HL-60/S4 (cell line): ENCODE measurements around the gene ENOX1.
"Not testable (repeated sequence)": the region's sequence is repeated elsewhere in the genome, so short reads cannot be mapped to it uniquely, and the experiment has no call there.

Experiments used
- in situ Hi-C: fragments of 300-500 bp; cut with MboI; formaldehyde crosslinking; loops from 2 replicates; pipeline ENCODE4 v1.14.3; 2022; ENCODE audit warnings: low sequenced_read_pairs

ENOX1 gene

DNA sequence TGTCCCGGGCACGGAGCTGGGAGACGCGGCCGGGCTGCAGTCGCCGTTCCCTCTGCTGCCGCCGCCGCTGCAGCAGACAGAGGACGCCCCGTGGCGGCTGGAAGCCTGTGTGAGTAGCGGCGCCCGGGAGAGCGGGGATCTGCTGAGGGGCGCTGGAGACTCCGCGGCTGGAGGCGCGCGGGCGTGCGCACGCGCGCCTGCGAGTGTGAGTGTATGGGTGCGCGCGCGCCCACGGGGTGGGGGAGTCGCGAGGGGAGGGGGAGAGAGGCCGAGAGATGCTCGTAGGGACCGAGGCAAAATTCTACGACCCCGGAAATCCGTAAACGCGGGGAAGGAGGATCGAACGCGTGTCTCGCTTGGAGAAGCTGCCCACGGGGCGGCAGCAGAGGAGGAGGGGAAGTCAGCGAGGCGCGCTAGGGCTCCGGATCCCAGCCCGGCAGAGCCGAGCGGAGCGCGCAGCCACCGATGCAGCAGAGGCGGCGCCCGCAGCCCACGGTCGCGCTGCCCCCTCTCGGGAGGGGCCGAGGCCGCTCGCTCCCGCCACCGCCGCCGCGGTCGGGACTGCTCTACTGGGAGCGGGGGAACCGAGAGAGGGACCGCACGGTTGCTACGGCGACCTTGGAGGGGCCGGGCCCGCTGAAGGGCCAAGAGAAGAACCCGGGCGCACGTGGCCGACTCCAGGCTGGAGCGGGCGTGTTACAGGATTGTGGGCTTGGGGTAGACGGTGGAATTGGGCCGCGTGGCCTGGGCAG lies at the start of gene ENOX1:
Gene ENOX1, minus strand, starts transcription at position 207 of the 752 bp plus-strand sequence.
- in situ Hi-C loops: no loop called here

GRCh38 chr13:43835701-43836100 lies 48.9 kb upstream of the ENOX1 start:
- in situ Hi-C loops: no loop called here

- in situ Hi-C loops: no loop called here
These were observed 44.3 kb upstream of the ENOX1 start for GRCh38 chr13:43831088-43831487.

DNA sequence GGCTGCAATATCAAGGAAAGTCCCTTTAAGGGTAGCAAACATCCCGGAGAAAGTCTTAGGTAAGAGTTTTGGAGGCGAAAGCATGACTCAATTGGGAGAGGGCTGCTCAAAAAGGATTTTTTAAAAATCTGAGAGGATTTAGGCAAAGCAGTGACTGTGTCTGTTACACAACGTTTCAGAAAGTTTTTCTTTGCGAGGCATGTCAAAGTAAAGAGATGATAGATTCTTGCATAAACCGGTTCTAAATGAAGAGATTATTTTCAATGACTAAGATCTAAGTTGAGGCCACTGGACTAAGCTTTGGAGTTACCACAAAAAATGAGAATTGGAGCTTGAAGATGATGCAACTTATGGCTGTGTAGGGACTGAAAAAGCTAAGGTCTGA lies 43.7 kb upstream of the ENOX1 start:
- in situ Hi-C loops: no loop called here

DNA sequence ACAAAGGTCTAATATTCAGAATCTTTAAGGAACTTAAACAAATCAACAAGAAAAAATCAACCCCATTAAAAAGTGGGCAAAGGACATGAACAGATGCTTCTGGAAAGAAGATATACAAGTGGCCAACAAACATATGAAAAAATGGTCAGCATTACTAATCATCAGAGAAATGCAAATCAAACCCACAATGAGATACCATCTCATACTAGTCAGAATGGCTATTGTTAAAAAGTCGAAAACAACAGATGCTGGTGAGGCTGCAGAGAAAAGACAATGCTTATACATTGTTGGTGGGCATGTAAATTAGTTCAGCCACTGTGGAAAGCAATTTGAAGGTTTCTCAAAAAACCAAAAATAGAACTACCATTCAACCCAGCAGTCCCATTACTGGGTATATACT lies 37.9 kb upstream of the ENOX1 start:
- in situ Hi-C loops: not testable (repeated sequence)

GRCh38 chr13:43822969-43823368 lies 36.2 kb upstream of the ENOX1 start:
- in situ Hi-C loops: no loop called here

- in situ Hi-C loops: no loop called here
These were observed 29.7 kb upstream of the ENOX1 start for GRCh38 chr13:43816401-43816889.

DNA sequence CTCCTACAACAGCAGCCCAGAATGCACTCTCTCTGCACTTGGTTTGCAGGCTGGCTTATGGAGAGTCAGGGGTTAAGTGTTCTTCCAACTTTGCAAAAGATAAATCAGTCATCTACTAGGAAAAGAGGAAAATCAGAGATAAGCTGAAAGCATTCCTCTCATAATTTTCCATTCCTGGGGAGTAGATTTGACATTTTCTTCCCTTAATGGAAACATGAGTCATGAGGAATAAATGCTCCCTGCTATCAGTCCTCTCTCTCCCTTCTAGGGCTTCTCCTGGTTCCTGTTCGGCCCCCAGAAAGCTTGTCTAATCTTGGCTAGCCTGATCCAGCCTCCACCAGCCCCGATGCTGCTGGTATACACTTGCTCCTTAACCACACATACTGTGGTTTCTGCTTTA lies 28.4 kb upstream of the ENOX1 start:
- in situ Hi-C loops: no loop called here

DNA sequence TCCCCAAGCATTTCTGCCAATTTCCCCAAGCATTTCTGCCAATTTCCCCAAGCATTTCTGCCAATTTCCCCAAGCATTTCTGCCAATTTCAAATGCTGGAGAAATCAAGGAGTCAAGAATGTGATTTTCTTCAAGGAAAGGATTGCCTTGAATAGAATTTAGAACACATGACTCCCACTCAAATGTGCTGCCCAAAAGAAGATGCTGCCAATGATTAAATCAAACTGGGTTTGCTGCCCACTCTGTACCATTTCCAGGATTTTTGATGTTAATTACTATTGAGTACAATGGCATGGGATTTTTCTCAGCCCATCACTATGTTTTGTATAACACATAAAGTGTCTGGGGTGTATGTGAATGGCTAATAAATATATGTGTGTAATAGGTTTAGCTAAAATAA lies 21.9 kb upstream of the ENOX1 start:
- in situ Hi-C loops: no loop called here

DNA sequence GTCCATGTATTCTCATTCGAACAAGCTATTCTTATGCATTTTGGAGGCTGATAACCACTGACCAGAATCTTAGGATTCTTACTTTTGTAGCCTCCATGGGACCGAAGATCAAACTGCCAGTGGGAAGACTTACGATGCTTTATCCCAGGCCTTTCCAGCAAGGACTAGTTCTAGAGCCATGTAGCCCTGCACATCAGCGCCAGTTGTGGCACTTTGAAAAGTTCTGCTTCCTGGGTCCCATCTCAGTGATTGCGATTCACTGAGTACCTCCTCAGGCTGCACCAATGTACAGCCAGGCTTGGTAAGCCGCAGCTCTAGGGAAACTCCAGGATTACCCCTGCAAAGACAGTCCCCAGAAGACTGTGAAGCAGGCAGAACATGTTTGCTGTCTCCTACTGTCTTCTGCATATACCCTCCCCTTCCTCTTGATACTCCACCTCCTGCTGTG lies 18.9 kb upstream of the ENOX1 start:
- in situ Hi-C loops: no loop called here

GRCh38 chr13:43805071-43805468 lies 18.3 kb upstream of the ENOX1 start:
- in situ Hi-C loops: no loop called here

DNA sequence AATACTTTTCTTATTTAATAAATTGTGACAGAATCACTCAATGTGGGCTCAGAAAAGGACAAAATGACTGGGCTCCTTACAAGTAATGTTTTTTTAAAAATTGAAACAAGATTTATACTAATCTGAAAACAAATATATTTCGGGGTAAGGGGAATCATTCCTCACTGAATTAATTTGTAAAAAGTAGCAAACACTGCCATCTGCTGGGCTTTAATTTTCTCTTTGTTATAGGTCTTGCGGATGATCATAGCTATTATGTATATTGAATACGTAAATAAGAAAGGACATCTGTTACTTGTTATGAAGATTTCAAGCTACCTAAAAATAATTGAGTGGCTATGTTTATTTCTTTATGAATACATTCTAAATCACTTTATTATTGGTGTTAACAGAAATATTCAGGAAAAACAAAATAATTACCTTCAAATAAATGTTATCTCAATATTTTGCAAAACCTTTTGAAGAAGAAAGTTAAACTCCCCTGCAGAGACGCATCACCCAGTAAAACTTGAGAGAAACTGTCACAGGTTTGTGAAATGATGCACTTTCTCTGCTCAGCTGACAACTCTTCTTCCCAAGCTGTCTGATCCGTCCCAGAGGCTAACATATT lies 17.8 kb upstream of the ENOX1 start:
- in situ Hi-C loops: no loop called here

GRCh38 chr13:43802511-43802910 lies 15.7 kb upstream of the ENOX1 start:
- in situ Hi-C loops: no loop called here

GRCh38 chr13:43800828-43801227 lies 14.1 kb upstream of the ENOX1 start:
- in situ Hi-C loops: no loop called here

- in situ Hi-C loops: no loop called here
These were observed 12.4 kb upstream of the ENOX1 start for GRCh38 chr13:43799191-43799590.

GRCh38 chr13:43797869-43798268 lies 11.1 kb upstream of the ENOX1 start:
- in situ Hi-C loops: no loop called here

DNA sequence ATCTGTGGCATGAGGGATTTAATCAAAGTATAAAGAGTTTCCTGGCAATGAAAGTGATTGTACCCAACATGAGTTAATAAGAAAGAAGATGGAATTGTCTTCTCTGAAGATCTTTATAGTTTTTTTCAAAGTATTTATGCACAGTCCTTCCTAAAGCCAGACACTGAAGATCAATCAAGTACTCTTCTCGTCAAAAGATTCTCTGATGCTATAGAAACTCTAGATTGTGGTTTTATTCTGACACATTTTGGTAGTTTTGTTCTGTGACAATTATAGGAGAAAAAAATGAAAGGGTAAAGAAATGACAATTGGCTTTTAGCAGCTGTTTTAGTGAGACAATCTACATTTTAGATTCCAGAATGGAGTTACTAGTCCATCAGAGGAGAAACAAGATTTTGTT lies 10.4 kb upstream of the ENOX1 start:
- in situ Hi-C loops: no loop called here

DNA sequence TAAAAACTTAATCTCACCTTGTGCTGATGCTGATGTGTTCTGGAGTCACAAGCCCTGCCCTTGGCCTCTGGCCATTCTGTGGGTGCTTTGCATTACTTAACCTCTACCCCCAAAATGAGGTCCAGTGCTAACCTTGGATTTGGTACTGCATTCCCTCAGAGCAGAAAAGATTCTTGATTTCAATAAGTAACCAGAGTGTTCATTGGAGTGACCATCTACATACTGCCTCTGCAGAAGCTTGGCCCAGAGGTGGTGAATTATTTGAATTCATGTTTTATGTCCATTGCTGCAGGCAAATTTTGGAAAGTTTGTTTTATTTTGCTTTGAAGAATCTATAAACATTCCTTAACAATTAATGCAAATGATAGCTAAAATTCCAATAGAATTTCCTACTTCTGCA lies 7.6 kb upstream of the ENOX1 start:
- in situ Hi-C loops: no loop called here

DNA sequence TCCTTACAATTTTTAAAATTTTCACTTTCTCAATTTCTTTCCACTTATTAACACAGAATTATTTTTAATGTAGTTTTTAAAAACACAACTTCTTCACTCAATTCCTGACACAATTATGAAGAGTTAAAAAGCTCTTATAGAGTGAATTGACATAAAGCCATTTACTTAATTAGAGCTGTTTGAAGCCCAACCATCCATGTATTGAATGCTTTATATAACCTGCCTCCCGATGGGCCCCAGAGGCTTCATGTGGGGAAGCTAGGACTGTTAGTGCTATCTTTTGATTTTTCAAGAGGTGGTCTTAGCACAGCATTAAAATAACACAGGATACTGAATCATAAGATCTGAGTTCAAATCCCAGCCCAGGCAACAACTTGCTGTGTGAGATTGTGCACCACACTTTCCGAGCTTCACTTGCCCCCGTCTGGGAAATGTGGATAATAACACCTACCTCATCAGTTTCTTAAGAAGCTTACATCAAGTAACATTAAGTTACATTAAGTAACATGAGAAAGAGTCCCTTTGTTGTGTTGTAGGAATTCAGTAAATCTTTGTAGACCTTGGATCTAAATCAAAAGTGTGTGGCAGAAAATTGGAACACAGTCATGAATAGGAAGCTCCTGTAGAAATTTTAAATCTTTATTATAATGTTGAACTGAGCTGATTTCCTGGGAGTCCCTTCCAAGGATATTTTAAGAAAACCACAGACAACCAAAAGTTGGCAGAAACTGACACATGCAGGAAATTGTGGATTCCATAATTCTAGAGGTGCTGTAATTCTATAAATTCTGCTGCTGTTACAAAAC lies 5.5 kb upstream of the ENOX1 start:
- in situ Hi-C loops: no loop called here

DNA sequence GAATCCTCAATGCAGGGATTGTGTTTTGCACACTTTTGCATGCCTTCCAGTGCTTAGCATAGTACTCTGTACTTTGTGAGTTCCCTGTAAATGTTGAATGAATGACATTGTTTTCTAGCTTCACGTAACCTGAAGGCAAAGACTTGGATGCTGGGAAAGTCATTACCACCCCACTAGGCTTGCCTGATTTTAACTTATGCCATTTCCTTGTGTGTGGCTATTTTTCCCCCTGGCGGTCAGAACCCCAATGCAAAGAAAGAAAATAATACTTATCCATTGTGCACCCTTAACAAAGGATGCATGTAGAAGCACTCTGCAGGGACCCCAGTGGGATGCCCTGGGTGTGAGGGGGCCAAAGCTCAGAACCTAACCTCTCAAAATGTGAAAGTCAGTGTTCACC lies 1.2 kb upstream of the ENOX1 start:
- in situ Hi-C loops: no loop called here

DNA sequence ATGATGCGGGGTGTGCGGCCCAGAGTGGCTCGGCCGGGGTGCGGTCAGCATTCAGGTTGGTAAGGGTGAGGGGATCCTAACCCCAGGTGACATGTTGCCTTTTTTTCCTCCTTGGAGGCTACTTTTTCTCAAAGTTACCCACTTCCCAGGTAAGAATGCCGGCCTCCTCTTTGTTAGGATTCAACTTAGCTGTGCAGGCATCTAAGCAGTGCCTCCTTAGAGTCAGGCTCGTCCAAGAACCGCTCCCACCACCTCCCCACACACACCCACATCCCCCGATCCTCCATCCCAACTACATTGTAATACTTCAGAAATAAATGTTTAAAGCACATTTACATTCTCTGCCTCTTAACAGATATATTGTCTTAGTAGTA lies 733 bp upstream of the ENOX1 start:
- in situ Hi-C loops: no loop called here

GRCh38 chr13:43786472-43786765 lies 353 bp downstream of the ENOX1 start:
- in situ Hi-C loops: no loop called here
